GM19099 (cell line): ENCODE data around the gene CRYBG2.

Experiments used
- POLR2A ChIP-seq: IDR thresholded peaks from 3 replicates; pipeline ENCODE4 v1.6.1; 2011; ENCODE audit warnings: low read depth; ENCODE audit not compliant: insufficient read length; ENCODE audit errors: extremely low read depth

The CRYBG2 gene

DNA sequence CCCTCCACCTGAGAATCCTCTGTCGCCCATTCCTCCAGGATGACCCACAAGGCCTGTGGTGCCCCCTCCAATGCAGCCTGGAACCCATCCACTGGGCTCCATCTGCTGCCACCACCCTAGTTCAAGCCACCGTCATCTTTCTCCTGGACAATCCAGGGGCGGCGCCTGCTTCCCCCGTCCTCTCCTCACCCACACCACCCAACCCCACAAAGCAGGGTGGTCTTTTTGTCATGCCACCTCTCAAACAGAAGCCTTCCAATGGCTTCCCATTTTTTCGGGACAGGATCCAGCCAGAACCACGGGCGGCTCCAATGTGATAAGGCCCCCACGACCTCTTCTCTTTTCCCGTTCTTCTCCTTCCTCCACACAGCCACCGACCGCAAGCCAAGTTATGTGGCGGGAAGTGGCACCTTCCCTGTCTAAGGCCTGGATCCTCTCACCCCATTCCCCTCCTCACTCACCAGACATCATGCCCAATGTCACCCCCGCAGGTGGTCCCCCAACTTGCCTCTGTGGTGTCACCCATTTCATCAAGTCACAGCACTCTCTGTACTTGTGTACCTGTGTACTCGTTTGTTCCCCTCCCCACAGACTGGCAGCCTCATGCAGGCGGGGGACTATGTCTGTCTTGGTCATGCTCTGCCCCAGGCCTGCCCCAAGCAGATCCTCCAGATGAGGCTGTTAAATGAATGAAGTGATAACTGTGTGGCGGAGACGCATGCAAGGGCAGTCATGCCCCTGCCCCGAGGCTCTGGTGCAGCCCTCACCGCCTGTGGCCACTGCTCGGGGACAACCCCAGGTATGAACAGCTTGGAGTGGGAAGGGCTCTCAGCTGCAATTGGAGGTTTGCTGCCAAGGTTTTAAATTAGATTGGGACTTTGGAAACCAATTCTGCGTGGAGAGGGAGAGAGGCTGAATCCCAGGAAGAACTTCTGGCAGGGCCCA, 58.5 kb downstream of the CRYBG2 start:
- no peak for TF ChIP-seq POLR2A

DNA sequence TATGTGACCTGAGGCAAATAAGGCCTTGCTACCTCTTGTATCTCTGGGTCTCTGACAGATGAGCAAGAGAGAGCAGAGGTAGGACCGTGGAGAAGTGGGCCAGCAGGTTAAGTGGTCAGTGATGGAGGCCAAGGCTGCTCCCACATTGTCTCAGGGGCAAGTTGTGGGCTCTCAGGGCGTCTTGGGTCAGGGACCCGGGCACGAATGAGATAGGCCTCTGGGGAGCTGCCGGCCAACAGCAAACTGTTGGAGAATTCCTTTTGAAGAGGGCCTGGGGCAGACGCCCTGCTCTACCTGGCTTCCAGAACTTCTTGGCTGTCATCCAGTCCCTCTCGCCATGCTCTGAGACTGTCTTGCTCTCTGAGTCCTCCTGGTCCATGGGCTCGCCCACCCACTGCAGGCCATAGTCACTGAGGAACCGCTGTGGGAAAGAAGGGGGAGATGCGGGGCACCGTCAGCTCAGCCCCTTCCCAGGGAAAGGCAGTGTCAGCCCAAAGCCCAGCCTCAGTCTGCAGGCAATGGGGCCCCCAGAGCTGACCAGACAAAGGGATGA, 59.9 kb downstream of the CRYBG2 start:
- TF ChIP-seq POLR2A = no peak

DNA sequence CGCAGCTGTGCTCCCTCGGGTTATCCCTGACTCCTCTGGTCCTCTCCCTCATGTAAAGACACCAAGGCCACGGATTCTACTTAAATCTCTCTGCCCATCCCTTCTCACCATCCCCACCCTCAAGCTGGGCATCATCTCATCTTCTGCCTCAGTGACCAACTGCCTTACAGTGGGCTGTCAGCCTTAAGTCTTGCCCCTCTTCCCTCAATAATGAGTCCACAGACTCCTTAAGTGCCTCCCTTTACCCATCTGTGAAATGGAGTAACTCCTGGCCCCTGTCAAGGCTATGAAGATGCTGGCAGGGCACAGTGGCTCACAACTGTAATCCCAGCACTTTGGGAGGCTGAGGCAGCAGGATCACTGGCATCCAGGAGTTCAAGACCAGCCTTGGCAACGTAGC, 62.0 kb downstream of the CRYBG2 start:
- no peak for TF ChIP-seq POLR2A

DNA sequence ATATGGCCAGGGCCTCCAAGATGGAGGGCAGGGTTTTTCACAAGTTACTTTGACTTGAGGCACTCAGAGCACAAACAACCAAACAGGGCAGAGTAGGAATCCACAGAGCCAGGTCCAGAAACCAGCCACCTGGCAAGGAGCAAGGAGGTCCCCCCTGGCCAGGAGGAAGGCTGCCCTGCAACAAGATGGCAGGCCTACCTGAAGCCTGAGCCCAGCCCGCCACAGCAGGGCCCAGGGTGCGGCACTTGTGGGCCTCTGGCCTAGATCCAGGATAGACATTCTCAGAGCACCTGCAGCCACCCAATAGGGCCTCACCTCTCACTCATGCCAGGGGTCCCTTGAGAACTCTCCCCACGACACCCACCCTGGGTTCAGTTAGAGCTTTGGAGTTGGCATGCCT, 62.5 kb downstream of the CRYBG2 start:
- TF ChIP-seq POLR2A = no peak

DNA sequence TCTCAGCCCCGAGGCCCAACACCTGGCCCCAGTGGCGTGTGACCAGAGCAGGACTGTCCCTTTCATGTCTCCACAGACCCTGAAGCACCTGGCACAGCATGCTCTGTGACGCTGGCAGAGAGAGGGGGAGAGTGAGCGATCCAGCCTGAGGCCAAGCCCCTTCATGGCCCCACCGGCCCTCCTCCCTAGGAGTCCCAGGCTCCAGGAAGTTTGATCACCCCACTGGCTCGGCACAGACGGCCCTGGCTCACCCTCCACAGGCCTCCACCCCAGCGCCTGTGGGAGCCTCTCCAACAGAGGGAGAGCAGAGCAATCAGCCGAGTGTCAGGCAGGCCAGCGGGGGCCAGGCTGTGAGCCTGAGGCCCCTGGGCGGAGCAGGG, 63.1 kb downstream of the CRYBG2 start:
- no peak for TF ChIP-seq POLR2A

DNA sequence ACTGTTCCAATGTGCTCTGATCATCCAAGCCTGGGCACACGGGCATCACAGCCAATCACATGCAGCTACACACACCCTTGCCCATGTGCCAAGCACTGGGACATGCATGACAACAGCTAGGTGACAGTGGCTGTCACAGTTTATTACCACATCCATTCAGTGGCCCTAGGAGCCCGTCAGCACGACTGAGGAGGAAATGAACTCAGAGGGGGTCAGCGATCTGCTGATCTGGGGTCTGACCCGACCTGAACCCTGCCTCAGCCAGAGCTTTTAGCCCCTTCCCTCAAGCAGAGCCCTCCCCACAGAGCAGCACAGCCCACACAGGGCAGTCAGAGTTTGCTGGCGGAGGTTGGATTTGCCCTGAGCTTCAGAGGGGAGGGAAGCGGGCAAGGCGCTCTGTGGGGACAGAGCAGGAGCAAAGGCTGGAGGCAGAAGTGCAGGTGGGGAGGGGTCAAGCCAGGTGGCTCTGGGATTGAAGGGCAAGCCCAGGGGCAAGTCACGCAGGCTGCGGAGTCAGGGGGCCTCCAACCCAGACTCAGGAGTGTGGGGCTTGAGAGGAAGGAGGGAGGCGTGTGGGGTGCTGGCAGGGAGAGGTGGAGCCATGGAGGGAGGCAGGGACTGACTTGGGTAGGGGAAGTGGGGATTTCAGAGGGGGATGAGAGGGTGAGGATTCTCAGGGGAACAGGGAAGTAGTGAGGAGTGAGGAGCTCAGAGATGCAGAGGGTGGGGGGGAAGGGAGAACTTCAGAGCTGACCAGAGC, 63.6 kb downstream of the CRYBG2 start:
- TF ChIP-seq POLR2A = no peak

DNA sequence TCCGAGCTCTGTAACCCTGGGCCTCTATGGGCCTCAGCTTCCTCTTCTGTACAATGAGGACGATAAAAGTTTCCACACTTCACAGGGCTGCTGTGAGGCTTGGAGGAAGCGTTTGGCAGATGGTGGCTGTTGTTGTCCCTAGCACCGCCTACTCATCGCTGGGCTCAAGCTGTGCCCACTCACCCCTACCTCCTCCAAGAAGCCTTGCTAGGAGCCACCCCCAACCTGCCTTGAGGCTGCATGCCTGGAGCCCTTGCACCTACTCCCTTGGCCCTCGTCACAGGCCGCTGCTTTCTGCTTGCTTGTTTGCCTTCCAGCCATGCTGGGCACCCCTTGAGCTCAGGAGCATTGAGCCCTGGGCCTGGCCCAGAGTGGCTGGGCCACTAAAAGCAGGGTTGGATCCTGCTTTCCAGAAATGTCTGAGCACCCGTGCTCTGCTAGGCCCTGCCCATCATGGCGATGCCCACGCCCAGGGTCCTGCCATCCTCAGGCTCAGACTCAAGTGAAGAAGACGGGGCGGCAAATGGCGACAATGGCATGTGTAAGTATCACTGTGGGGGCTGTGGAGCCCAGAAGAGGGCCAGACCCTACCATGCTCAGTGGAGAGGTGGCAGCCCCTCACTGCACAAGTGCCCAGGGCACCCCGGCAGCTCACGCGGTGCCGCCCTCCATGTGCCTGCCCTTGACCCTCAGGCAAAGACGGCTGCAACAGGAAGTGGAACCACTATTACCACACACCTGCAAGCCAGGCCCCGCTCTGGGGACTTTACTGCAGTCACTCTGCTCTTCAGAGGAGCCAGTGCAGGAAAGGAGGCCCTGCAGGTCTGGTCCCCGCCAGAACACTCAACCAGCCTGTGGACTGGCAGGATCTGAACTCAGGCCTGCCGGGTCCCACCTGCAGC, 64.5 kb downstream of the CRYBG2 start:
- peak; percentile 65 for TF ChIP-seq POLR2A

DNA sequence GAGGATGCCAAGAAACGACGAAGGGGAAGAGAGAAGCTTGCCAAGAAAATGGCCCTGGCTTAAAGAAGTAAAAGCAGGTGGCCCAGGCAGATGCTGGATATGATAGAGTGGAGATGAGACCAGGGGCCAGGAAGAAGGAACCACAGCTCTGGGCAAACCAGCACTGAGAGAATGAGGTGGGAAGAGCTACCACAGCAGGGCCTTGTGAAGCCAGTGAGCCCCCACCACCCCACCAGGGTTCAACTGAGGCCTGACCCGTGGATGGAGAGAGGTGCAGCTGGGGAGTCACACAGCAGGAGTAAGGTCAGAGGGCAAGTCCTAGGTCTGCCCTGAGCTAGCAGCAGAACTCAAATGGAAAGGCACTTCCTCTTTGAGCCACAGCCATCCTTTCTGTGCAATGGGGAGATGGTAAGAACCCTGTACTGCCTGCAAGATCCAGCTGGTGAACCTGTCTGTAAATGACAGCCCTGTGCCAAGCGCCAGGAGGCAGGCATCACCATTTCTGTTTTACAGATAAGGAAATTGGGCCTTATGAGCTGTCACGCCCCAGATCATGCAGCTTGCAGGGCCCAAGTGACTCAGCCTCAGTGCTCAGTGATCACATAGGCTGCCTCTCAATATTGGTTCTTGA, 65.5 kb downstream of the CRYBG2 start:
- no peak for TF ChIP-seq POLR2A

DNA sequence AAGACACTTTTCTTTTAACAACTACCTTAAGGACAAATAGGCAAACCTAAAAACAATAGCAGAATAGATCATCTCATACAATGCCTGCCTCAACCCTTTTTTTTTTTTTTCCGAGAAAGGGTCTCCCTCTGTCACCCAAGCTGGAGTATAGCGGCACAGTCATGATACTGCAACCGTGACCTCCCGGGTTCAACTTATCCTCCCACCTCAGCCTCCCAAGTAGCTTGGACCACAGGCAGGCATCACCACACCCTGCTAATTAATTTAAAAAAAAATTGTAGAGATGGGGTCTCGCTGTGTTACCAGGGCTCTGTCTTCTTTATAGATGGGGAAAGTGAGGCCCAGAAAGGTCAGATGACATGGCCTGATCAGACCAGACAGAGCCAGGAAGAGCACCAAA, 66.1 kb downstream of the CRYBG2 start:
- no peak for TF ChIP-seq POLR2A

DNA sequence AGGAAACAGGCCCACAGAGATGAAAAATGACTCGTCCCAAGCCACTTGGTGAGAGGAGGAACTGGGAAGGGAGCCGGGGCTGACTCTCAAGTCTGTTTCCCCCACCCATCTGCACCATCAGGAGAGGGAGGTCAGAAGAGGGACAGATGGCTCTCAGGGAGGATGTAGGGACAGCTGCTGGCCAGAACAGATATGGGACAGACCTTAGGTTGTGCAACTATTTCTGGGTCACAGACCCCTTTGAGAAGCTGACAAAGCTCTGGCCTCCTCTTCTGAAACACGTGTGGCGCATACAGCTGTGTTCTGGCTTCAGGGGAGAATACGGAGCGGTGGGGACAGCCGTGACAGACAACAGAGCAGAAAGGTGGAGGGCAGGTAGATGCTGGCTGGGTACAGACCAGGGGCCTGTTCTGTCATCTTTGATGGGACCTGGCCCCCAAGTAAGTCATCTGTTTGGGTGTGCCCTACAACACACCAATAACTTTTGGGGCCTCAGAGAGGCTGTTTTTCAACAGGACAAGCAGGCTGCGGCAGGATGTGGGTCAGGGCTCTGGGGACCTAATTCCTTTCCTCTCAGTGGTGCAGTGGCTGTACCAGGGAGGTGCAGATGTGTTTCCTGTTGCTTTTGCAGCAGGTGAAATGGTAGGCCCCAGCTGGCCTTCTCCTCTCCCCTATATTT, 66.8 kb downstream of the CRYBG2 start:
- TF ChIP-seq POLR2A = peak; percentile 54

DNA sequence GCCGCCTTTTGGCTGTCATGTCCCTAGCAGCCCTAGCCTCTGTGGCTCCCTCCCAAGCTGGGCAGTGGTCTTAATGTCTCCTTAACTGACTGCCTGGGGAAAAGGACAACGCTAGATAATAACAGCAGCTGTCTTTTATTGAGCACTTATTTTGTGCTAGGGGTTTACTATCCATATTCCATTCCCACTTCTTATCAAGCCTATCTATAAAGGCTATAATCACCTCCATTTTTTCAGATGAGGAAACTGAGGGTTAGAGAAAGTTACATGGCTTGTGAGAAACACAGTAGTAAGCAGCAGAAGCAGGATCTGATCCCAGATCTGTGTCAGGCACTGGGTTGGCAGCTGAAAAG, 67.9 kb downstream of the CRYBG2 start:
- TF ChIP-seq POLR2A = no peak

DNA sequence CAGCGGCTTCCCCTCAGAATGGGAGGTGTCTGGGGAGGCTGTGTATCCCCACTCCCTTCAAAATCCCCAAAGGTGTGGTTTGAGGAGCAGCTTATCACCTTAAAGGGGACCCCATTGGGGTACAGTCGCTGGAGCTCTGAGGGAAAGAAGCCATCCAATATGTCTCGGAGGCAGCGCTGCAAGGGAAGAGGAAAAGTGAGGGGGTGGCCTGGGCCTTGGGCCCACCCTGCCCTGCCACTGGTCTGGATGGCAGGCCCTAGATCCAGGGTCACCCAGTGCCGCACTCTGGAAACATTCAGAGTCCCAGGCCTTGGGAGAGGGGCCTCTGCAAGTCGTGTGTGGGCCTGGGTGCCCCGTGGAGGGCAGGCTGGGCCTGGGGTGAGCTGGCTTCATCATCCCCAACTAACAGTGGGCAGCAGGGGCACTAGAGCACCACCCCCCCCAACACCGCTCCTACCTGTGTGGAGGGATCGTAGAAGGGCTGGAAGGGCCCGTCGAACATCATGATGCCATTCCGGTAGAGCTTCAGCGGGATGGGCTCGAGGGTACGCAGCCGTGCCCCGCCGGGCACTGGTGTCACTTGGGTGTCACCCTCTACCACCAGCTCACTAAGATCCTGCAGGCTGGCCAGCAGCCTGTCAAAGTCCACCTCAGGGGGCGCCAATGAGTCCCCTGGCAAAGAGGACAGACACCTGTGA, 68.4 kb downstream of the CRYBG2 start:
- TF ChIP-seq POLR2A = no peak
